GM18505 (cell line): ENCODE data around the gene AFDN.
"Not testable (repeated sequence)": the region's sequence is repeated elsewhere in the genome, so short reads cannot be mapped to it uniquely, and the experiment has no call there.

Experiments used
- ATAC-seq: cut with Tn5 transposase; IDR thresholded peaks from one replicate; pipeline ENCODE4 v1.9.1; 2021; ENCODE audit not compliant: unreplicated experiment
- POLR2A ChIP-seq: IDR thresholded peaks from 4 replicates; pipeline ENCODE4 v1.6.1; 2011; ENCODE audit warnings: borderline replicate concordance; ENCODE audit not compliant: insufficient read depth, insufficient read length; ENCODE audit errors: extremely low read depth

Gene AFDN

GRCh38 chr6:167993169-167993568 lies 166.5 kb downstream of the AFDN start:
- TF ChIP-seq POLR2A, result no peak
- ATAC-seq, result no peak

DNA sequence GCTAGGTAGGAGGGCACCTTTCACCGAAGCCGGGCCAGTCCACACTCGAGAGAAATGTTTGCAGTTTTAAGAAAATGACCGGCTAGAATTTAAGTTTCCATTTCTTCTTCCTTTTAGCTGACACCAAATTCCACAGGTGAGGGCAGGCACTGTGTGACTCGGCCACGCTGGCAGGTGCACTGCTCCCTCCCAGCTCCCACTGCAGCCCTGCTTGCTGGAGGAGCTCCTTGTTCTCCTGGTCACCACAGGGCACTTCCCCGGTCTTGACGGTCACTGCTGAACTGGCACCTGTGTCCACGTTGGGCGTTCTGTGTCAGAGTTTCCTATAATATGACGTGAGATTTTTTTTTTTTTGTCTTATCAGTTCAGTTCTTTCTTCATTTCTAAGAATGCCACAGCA lies 167.1 kb downstream of the AFDN start:
- TF ChIP-seq POLR2A, result no peak
- no peak for ATAC-seq

DNA sequence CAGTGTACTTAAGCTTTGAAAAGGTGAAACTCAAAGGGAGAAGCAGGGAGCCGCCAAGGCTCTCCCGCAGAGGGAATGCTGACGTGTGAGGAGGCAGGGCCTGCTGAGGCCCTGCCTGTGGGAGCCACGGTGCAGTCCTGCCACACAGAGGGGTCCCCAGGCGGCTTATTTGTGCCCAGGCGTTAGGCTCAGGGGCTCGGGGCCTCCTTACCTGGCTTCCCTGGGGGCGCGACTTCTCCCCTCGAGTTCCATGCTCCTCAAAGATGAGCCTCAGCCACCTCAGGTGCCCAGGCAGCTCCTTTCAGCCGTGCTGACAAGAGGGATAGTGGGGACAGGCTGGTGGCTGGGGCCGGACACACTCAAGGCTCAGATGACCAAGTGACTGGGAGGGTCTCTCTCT lies 168.6 kb downstream of the AFDN start:
- ATAC-seq, result no peak
- TF ChIP-seq POLR2A, result no peak

DNA sequence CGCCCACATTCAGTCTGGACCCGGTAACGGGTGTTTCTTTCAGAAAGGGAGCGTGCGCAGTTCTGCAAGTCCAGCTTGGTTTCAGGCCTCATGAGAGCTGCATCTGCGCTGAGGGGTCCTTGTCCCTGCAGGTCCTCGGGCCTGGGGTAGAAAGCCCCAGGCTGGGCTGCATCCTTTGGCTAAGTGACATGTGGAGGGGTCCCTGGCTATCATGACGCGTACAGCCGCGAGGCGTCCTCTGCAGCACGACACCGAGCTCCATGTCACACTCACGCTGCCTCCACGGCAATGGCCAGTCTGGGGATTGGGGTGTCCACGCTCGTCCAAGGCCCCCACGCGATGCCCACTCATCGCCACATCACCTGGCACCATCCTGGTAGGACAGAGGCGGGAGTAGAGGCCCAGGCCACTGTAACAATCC lies 169.0 kb downstream of the AFDN start:
- TF ChIP-seq POLR2A, result no peak
- ATAC-seq, result no peak

DNA sequence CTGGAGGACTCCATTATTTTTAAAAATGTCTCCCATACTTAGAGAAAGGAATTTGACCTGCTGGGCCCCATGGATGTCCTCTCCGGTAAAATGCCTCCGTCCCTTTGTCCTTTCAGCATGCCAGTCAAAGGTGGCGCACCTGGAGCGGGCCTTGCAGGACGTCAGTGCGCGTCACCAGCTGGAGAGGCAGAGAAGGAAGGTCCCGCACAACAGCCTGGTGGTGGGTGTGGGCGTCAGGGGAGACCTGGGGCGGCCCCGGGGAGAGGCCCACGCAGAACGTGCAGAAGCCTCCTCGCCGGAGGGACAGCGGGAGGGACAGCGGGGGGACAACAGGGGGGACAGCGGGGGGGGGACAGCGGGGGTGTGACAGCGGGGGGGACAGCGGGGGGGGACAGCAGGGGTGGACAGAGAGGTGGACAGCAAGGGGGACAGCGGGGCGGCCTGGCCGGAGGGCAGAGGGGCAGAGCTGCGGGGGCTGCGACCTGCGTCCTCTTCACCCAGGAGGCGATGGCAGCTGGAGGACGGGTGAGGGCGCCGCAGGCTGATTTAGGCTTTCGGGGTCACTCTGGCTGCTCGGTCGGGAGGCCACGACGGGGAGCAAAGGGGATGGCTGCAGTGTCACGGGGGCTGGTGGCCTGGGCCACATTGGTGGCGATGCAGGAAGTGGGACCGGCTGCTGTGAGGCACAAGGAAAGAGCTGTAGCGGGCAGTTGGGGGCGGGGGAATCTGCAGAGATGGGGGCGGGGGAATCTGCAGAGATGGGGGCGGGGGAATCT lies 169.9 kb downstream of the AFDN start:
- no peak for ATAC-seq
- TF ChIP-seq POLR2A, result no peak

DNA sequence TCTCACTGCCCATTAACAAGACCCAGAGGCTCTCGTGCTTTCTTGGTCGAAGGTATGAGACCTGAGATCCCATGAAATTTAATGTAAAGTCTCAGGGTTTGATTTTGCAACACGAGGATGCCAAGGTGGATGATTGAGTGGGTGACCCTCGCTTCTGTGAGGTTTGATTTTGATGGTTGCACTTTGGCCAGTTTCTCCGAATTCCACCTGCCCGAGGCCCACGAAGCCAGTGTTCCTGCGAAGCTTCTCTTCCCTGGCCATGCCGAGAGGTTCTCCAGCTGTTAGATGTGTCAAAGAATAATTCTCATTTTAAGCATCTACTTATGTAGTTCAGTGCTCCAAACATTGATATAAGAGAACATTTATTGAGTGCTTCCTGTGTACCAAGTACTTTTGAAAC lies 170.9 kb downstream of the AFDN start, which contains the start of gene KIF25:
Gene KIF25, plus strand, starts transcription at position 30 of the 400 bp plus-strand sequence. CDS start 31,915 bp downstream, outside the sequence.
- no peak for TF ChIP-seq POLR2A
- ATAC-seq, result no peak

GRCh38 chr6:167998215-167998614 lies 171.5 kb downstream of the AFDN start:
- no peak for TF ChIP-seq POLR2A
- ATAC-seq, result no peak

DNA sequence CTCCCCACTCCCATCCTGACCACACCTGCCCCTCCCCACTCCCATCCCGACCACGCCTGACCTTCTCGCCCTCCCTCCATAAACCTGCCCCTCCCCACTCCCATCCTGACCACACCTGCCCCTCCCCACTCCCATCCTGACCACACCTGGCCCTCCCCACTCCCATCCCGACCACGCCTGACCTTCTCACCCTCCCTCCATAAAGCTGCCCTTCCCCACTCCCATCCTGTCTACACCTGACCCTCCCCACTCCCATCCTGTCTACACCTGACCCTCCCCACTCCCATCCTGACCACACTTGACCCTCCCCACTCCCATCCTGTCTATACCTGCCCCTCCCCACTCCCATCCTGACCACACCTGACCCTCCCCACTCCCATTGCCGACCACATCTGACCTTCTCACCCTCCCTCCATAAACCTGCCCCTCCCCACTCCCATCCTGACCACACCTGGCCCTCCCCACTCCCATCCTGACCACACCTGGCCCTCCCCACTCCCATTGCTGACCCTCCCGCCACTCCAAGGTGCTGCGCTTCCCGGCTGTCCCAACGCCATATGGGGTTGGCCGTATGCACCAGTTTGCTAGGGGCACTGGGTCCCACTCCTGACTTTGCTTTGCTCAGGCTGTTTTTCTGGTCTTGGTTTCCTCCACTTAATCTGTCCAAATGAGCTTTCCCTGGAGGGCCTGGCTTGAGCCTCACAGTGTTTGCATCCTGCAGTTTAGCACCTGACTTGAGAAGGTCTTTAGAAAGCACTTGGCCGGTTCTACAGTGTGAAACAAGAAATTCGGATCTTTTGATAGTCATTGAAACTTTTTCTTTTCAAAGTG lies 173.7 kb downstream of the AFDN start:
- TF ChIP-seq POLR2A, result no peak
- no peak for ATAC-seq

DNA sequence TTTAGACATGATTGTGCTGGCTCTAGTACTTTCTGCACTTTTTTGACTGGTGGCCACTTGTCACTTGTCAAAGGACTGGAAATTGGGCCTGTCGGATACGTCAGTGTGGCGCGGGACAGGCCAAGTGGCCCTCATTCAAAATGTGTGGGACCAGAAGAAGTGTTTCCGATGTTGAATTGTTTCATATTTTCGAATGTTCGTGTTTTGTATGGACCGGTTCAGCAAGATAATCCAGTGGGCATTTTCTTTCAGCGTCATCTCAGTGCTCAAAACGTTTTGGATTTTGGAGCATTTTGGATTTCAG lies 174.3 kb downstream of the AFDN start:
- ATAC-seq, result no peak
- TF ChIP-seq POLR2A, result no peak

DNA sequence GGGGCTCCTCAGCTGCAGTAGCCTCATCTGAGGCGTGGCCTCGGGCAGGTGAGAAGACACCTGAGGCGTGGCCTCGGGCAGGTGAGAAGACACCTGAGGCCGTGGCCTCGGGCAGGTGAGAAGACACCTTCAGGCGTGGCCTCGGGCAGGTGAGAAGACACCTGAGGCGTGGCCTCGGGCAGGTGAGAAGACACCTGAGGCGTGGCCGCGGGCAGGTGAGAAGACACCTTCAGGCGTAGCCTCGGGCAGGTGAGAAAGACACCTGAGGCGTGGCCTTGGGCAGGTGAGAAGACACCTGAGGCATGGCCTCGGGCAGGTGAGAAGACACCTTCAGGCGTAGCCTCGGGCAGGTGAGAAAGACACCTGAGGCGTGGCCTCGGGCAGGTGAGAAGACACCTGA lies 174.8 kb downstream of the AFDN start:
- not testable (repeated sequence) for ATAC-seq

- TF ChIP-seq POLR2A, result no peak
- ATAC-seq, result no peak
Observed at GRCh38 chr6:168002804-168003203, 176.1 kb downstream of the AFDN start.

DNA sequence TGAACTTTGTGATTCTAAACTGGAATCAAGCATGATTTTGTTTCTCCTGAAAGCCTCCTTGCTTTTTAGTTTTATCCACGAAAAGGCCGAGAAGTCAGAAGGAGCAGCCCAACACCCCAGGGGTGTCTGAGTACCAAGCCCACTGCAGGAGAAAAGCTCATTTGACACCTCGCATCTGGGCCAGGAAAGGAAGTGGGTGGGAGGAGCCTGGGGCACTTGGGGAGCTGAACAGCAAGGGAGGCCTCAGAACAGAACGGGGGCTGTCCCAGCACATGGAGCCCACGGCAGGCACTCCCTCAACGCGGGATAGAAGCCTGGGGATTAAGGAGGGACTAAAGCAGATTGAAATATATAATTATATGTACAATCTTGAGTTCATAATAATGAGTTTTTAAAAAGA lies 177.3 kb downstream of the AFDN start:
- ATAC-seq, result no peak
- no peak for TF ChIP-seq POLR2A

DNA sequence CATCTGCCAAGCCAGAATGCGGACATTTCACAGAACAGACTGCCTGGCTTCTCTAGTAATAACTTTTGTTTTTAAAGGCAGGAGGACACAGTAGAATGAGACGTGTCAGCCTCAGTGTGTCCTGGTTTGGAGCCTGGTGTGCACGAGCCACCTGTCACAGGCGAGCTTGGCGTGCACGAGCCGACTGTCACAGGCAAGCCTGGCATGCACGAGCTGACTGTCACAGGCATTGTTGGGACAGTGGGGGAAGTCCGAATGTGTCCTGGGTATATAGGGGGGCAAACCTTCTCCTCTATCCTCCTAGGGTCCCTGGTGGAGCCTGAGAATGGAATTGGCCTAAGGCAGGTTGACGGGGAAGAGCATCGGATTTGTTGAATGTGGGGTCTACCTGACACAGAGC lies 178.2 kb downstream of the AFDN start:
- no peak for ATAC-seq
- no peak for TF ChIP-seq POLR2A

DNA sequence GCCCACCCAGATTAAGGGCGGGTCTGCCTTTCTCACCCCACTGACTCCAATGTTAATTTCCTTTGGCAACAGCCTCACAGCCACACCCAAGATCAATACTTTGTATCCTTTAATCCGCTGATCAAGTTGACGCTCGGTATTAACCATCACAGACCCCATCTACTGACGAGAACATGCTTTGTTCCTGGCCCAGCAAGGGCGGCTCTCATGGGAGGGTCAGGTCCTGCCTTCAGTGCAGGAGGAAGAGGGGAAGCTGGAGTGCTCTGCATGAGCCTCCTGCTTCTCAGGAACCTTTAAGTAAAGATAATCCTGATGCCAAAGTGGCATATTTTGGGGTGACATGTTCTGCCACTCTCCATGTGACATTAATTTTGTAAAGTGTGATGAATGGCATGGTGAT lies 179.1 kb downstream of the AFDN start:
- ATAC-seq, result no peak
- TF ChIP-seq POLR2A, result no peak
